ENCODE measurements around the gene CSRP1. TPM values are rescaled to one million over a fixed set of nuclear protein-coding genes. Genes with fewer than 3 reads are reported as not detected.
"Not testable (repeated sequence)": the region's sequence is repeated elsewhere in the genome, so short reads cannot be mapped to it uniquely, and the experiment has no call there.

The CSRP1 gene
- total RNA-seq, 2 donors from 2014 or later: 16.1 to 17.7 TPM

DNA sequence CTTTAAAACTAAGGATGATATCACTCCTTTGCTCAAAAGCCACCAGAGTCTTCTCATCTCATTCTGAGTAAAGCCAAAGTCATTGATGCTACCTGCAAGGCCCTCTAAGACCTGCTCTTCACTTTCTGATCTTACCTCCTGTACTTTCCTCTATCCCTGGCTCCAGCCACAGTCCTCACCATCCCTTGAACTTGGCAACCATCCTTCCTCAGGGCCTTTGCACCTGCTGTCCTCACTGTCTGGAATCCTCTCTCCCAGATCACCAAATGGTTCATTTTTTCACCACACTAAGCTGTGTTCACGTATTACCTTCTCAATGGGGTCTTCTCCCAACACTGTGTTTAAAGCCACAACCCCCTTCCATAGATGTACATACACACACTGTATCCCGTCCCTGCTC, 33.6 kb downstream of the CSRP1 start:
- H3K9ac ChIP-seq (ENCODE audit: extremely low read depth, low read length, poor library complexity, severe bottlenecking): no peak overlapping the region
- Mint-ChIP-seq H3K4me1 (peaks cover 7% of the 10 kb centered on the region), H3K4me3 (no peak overlapping the region), H3K36me3 (ENCODE audit: low read depth) (no peaks in the 10 kb centered on the region), H3K9me3 (no peaks in the 10 kb centered on the region), H3K27ac (no peak overlapping the region), H3K27me3 (ENCODE audit: insufficient read depth) (peaks cover 78% of the 10 kb centered on the region)
- WGBS, 2 experiments (ENCODE audit: insufficient coverage in 1 of 2, insufficient read length in 1 of 2): 88 to 100% methylated on average over 2 of the region's 2 CpGs
- peaks cover 33% of the 10 kb centered on the region for H3K27me3 ChIP-seq (ENCODE audit: control insufficient read depth, insufficient read depth, low read length, poor library complexity, severe bottlenecking)
- TF ChIP-seq, protein P1, sequence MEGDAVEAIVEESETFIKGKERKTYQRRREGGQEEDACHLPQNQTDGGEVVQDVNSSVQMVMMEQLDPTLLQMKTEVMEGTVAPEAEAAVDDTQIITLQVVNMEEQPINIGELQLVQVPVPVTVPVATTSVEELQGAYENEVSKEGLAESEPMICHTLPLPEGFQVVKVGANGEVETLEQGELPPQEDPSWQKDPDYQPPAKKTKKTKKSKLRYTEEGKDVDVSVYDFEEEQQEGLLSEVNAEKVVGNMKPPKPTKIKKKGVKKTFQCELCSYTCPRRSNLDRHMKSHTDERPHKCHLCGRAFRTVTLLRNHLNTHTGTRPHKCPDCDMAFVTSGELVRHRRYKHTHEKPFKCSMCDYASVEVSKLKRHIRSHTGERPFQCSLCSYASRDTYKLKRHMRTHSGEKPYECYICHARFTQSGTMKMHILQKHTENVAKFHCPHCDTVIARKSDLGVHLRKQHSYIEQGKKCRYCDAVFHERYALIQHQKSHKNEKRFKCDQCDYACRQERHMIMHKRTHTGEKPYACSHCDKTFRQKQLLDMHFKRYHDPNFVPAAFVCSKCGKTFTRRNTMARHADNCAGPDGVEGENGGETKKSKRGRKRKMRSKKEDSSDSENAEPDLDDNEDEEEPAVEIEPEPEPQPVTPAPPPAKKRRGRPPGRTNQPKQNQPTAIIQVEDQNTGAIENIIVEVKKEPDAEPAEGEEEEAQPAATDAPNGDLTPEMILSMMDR (conservative IDR thresholded peaks at IDR 0.05): no peak
- DNase-seq: no peak
- no peak overlapping the region for H3K27ac ChIP-seq (ENCODE audit: low read depth, low read length)
- no peaks in the 10 kb centered on the region for H3K36me3 ChIP-seq (ENCODE audit: control insufficient read depth, insufficient read depth, low read length)
- no peaks in the 10 kb centered on the region for H3K9me3 ChIP-seq (ENCODE audit: control insufficient read depth, low read length)
- H3K4me1 ChIP-seq (ENCODE audit: control insufficient read depth, insufficient read depth, low read length): no peaks in the 10 kb centered on the region
- H3K4me3 ChIP-seq (ENCODE audit: low read length): no peak overlapping the region

DNA sequence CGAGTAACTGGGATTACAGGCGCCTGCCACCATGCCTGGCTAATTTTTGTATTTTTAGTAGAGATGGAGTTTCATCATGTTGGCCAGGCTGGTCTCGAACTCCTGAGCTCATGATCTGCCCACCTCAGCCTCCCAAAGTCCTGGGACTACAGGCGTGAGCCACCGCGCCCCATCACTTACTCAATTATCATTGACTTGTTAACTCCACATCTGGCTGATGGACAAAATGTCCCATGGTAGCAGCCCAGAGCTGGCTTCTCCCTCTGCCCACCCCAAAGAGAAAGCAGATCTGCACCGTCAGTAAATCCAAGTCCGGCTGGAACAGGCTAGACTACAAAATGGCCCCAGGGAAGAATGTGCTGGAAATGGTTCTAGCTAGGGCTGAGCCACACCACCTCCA, 34.6 kb downstream of the CSRP1 start:
- not testable (repeated sequence) for H3K4me3 Mint-ChIP-seq; H3K9ac ChIP-seq (ENCODE audit: extremely low read depth, low read length, poor library complexity, severe bottlenecking); DNase-seq; H3K9me3 Mint-ChIP-seq; H3K27ac Mint-ChIP-seq; H3K4me1 ChIP-seq (ENCODE audit: control insufficient read depth, insufficient read depth, low read length); H3K27ac ChIP-seq (ENCODE audit: low read depth, low read length); H3K4me3 ChIP-seq (ENCODE audit: low read length); H3K36me3 ChIP-seq (ENCODE audit: control insufficient read depth, insufficient read depth, low read length); H3K9me3 ChIP-seq (ENCODE audit: control insufficient read depth, low read length); H3K36me3 Mint-ChIP-seq (ENCODE audit: low read depth)
- peaks cover 13% of the 10 kb centered on the region for H3K4me1 Mint-ChIP-seq
- H3K27me3 Mint-ChIP-seq (ENCODE audit: insufficient read depth): peaks cover 78% of the 10 kb centered on the region
- WGBS, 2 experiments (ENCODE audit: insufficient coverage in 1 of 2, insufficient read length in 1 of 2): 89 to 95% methylated on average over 6 to 8 of the region's 8 CpGs
- H3K27me3 ChIP-seq (ENCODE audit: control insufficient read depth, insufficient read depth, low read length, poor library complexity, severe bottlenecking): peaks cover 31% of the 10 kb centered on the region

DNA sequence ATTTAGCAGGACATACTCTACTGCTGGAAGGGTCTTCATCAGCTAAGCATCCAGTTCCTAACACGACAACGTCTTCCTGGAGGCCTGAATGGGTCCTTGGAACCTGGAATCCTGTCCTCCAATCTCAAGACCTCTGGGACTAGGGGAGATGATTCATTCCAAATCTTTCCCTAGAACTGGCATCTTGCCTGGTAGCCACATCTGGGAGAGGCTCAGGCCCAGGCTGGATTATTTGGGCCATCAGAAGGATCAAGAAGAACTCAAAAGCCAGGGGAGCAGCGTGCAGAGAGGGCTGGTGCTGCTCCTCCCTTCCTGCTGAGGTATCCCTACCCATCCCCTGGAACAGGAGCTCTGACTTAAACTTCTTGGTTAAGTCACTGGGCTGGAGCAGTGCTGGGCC, 35.2 kb downstream of the CSRP1 start:
- peaks cover 27% of the 10 kb centered on the region for H3K27me3 ChIP-seq (ENCODE audit: control insufficient read depth, insufficient read depth, low read length, poor library complexity, severe bottlenecking)
- peaks cover 13% of the 10 kb centered on the region for H3K4me1 Mint-ChIP-seq

More for the DNA sequence above, 35.2 kb downstream of the CSRP1 start:
- TF ChIP-seq, protein P1 (conservative IDR thresholded peaks at IDR 0.05): no peak
- no peaks in the 10 kb centered on the region for H3K36me3 Mint-ChIP-seq (ENCODE audit: low read depth)
- peaks cover 75% of the 10 kb centered on the region for H3K27me3 Mint-ChIP-seq (ENCODE audit: insufficient read depth)
- DNase-seq: no peak
- Histone ChIP-seq H3K4me1 (ENCODE audit: control insufficient read depth, insufficient read depth, low read length) (no peaks in the 10 kb centered on the region), H3K36me3 (ENCODE audit: control insufficient read depth, insufficient read depth, low read length) (no peaks in the 10 kb centered on the region), H3K9me3 (ENCODE audit: control insufficient read depth, low read length) (no peaks in the 10 kb centered on the region), H3K4me3 (ENCODE audit: low read length) (no peak overlapping the region), H3K27ac (ENCODE audit: low read depth, low read length) (no peak overlapping the region), H3K9ac (ENCODE audit: extremely low read depth, low read length, poor library complexity, severe bottlenecking) (no peak overlapping the region)
- WGBS, 2 experiments (ENCODE audit: insufficient coverage in 1 of 2, insufficient read length in 1 of 2): 91 to 94% methylated on average over 3 of the region's 3 CpGs
- no peaks in the 10 kb centered on the region for H3K9me3 Mint-ChIP-seq
- no peak overlapping the region for H3K27ac Mint-ChIP-seq
- no peak overlapping the region for H3K4me3 Mint-ChIP-seq
